GM19240 (cell line): Measurements from ENCODE around the gene CYP27A1.
"Not testable (repeated sequence)": the region's sequence is repeated elsewhere in the genome, so short reads cannot be mapped to it uniquely, and the experiment has no call there.

Experiments
- DNase-seq: peaks from one replicate; pipeline ENCODE4 v3.0.0; 2011; ENCODE audit warnings: low spot score; ENCODE audit not compliant: insufficient read length

CYP27A1 gene

DNA sequence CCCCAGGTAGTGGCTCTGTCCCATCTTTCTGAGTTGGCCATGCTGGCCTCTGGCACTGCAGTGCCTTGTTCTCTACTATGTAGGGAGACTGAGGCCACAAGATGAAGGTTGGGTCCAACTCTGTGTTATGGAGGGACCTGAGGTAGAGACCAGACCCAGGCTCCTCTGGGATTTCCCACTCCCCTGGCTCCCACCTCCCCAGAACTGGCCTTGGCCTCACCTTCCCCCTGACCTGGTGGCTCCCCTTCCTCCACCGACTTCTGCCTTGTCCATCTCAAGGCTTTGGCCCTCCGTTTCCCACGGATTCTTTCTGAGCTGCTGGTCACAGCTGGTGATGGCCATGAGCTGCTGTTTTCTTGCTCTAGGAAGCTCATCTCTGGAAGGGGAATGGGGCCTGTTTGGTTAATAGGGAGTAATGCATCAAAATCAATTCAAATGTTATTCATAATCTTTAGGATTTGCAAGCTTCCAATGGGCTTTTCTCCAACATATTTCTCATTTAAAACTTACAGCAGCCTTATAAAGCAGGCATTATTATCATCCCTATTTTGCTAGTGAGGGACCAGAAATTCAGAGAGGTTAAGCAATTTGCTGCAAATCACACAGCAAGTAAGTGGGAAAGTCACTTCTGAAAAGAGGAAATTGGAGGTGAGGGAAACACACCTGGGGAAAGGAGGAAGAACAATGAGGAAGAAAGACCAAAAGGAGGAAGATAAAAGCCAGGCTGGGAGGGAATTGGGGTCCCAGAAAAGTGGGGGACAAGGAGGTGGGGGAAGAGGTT lies 48.8 kb downstream of the CYP27A1 start:
- DNase-seq, result no peak

DNA sequence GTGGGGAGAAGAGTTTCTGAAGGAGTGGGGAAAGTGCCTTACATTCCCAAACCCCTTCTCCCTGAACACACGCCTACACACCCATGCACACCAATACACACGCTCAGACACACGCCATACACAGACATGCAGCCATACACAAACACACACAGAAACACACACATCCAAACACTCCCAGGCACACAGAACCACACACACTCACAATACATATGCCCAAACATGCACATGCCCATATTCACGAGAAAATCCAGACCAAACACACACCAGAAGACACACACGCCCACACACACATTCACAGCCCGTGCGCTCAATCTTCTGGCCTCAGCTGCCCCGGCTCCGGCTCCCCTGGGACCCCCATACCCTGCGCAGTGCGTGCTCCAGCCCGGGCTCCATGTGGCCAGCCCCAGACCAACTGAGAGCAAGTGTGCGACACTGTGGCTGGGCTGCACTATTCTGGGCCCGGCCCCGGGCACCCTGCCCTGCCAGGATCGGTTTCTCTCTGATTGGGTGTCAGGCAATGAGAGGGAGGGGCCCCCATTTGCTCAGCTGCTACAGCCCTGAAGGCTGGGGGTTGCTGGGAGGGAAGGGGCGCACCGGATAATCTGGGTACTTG lies 49.5 kb downstream of the CYP27A1 start, which contains the start of gene PRKAG3:
Gene PRKAG3 (minus strand): TSS at position 426 of the 613 bp plus-strand sequence.
- no peak for DNase-seq

DNA sequence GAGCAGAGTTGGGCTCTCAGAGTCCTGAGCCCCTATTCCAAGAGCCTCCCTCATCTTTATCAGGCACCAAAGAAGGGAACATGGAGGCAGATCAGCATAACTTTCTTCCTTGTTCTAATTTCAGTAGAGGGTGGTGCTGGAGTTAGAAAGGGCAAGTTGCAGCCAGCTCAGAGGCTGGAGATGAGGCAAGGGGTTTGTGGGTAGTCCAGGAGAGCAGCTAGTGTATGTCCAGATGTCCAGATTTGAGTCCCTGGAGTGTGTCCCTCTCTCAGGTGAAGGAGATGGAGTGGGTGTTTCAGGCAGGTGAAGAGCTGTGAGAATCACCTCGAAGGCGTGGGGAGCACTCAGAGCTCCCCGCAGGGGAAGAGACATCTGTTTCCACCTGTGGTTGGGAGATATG lies 50.1 kb downstream of the CYP27A1 start:
- DNase-seq, result no peak

DNA sequence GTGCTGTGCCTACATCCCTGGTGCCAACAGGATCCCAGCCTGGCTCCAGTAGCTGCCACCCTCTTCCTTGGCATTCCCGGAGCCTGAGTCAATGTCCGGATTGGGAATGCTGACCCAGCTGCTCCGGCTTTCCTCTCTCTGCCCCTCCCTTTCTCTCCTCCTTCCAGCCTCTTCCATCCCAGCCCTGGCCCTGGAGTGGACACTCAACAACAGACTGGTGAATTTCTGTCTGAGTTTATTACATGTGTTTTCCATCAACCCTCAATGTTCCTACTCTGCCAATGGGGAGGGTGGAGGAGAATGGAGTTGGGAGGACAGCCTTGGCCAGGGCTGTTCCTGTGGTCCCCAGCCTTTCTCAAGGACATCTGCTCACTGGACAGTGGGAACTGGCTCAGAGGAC lies 50.6 kb downstream of the CYP27A1 start:
- DNase-seq, result no peak

DNA sequence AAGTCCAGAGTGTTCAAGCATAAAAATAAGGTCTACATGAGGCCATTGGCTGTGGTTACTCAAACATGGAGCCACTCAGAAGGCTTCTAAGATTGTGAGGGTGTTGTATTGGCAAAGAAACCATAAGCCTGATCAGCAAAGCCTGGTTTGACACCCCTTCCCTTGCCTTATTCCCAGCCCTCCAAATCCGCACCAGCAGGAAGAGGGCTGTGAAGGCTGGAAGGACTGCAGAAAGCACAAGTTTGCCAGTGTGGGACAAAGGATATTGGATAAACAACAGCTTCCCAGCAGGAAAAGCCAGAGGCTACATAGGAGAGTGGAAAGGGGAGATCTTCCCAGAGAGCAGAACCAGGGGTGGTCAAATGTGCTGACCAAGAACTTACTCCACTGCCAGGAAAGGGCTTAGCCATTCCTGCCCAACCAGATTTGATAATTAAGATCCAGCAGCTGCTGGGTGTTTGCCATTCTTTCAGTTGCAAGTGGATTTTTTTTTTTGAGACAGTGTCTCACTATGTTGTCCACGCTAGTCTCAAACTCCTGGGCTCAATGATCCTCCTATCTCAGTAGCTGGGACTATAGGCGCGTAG lies 51.2 kb downstream of the CYP27A1 start:
- DNase-seq, result no peak

DNA sequence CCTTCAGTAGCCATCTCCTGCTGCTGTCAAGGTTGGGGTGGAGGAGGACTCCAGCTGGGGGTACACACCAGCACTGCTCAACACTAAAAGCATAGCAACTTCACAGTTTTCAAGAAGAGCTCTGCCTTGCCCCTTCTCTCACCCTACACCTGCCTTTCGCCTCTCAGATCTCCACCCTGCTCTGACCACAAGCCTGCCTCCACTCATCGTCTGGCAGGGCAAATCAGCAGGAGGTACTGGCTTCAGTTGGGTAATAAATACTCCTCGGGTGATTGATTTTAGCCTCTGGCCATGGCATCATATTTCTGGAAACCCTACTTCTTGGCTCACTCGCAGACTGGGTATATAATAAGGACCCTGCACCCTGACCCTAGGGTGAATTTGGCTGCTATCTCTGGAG lies 52.7 kb downstream of the CYP27A1 start:
- DNase-seq, result no peak

DNA sequence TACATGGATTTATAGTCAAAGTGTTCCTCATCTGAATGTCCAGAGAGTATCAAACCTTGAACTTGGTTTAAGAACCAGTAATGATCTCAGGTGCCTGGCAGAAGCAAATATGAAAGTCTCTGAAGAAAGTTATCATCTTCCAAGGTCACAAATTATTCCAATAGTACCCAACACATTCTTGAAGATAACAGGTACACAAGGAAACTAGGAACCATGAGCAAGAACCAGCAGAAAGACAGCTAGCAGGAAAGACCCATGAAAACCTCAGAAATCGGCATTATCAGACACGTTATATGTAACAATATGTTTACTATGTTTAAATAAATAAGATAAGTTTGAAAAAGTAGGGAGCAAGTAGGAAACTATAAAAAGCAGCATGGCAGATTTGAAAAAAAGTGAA lies 55.5 kb downstream of the CYP27A1 start:
- no peak for DNase-seq

DNA sequence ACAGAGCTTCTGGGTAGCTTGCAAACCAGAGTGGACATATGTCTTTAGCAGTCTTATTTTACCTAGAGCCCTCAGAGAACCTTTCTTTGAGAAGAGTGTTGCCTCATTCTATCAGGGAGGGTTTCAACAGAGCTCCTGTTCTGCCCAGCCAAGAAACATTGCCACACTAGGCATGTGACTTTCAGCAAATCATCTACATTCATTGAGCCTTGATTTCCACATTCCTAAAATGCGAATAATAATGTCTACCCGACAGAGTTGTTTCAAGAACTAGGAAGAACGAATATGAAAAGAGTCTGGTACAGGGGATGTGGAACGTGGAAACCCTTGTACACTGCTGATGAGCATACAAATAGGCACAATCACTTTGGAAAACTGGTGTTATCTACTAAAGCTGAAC lies 57.5 kb downstream of the CYP27A1 start:
- no peak for DNase-seq

DNA sequence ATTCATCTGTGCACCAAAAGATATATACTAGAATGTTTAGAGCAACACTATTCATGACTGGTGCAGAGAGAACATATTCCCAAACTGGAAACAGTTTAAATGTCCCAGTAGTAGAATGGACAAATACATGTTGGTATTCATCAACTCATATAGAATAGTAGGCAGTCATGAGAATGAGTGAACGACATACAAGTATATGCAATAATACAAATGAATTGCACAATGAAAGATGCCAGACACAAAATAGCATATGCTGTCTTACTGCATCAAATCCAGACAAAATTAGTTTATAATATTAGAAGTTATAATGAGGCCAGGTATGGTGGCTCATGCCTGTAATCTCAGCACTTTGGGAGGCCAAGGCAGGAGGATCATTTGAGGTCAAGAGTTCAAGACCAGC lies 57.9 kb downstream of the CYP27A1 start:
- DNase-seq, result no peak

DNA sequence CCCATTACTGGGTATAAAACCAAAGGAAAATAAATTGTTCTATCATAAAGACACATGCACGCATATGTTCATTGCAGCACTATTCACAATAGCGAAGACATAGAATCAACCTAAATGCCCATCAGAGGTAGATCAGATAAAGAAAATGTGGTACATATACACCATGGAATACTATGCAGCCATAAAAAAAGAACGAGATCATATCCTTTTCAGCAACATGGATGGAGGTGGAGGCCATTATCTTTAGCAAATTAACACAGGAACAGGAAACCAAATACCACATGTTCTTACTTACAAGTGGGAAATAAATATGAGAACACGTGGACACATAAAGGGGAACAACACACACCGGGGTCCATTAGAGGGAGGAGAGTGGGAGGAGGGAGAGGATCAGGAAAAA lies 62.4 kb downstream of the CYP27A1 start:
- not testable (repeated sequence) for DNase-seq

DNA sequence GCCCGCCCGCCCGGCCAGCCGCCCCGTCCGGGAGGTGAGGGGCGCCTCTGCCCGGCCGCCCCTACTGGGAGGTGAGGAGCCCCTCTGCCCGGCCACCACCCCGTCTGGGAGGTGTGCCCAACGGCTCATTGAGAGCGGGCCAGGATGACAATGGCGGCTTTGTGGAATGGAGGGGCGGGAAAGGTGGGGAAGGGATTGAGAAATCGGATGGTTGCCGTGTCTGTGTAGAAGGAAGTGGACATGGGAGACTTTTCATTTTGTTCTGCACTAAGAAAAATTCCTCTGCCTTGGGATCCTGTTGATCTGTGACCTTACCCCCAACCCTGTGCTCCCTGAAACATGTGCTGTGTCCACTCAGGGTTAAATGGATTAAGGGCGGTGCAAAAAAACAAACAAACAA lies 65.0 kb downstream of the CYP27A1 start:
- DNase-seq, result not testable (repeated sequence)

DNA sequence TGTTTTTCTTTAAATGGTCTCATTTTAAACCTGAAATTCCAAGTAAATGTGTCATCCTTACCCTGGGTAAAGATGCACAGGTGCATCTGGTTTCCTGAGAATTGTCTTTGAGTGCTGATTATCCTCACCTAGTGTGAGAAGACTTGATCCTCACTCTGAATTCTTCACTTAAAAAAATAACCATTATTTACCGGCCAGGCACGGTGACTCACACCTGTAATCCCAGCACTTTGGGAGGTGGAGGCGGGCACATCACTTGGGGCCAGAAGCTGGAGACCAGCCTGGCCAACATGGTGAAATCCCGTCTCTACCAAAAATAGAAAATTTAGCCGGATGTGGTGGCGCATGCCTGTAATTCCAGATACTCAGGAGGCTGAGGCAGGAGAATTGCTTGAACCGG lies 67.8 kb downstream of the CYP27A1 start:
- DNase-seq, result no peak

DNA sequence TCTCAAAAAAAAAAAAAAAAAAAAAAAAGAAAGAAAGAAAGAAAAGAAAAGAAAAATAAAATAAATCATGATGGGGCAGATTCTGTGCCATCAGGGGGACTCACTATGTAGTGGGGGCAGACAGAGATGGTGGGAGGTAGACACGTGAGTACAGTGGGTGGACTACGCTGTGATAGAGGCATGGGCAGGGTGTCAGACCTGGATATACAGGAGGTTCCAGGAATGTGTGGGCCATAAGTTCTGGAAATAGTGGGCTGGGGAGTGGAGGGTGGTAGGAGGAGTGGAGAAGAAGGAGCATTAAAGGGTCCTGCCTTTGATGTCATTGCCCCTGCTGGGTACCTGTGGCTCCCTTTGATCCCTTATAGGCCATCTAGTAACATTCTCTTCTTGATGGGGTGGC lies 68.8 kb downstream of the CYP27A1 start:
- no peak for DNase-seq

DNA sequence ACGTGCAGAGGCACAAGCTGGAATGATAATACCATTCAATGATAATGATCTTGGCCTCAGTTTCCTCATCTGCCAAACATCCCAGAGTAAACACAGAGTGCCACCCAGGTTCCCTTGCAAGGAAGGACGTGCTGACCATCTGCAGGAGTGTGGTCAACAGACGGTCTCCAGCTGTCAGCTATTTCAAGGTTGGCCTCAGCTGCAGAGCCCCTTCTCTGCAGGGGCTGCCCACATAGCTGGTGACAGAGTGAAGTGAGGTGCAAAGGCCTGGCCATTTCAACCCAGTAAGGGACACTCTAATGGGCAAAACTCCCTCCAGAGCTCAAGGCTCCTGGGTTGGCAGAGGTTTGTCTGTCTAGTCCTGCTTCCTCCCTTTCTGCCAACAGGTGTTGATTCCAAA lies 69.3 kb downstream of the CYP27A1 start:
- no peak for DNase-seq

DNA sequence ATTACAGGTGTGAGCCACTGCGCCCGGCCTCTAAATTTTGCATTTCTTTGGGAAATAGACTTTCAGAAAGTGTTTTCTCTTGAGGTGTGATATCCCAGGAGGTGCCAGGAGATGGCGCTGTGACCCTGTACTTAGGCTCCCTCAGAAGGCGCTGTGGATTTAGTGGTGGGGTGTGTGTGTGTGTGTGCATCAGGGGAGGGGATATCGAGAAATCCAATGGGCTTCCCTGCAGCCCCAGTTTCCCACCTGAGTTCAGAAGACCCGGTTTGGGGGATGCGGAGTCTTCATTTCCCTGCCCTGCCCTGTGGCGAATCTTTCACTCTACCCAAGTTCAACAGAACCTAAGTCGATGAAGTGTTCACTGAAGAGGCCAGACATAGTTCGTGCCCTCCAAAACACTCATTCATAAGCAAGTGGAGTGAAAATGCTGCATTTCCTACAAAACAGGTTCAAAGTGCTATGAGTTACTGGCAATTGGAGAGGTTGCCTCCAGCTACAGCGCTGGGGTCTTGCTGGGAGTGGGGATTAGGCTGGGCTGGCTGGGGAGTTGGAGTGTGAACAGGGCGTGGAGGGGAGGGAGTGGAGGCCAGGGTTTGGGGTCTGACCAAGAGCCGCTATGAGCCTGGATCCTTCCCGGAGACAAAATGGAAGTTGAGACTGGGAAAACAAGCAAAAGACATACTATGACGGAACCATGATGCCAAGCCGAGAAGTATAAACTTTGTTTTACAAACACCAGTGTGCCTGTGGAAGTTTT lies 71.1 kb downstream of the CYP27A1 start:
- peak; percentile 52 for DNase-seq

DNA sequence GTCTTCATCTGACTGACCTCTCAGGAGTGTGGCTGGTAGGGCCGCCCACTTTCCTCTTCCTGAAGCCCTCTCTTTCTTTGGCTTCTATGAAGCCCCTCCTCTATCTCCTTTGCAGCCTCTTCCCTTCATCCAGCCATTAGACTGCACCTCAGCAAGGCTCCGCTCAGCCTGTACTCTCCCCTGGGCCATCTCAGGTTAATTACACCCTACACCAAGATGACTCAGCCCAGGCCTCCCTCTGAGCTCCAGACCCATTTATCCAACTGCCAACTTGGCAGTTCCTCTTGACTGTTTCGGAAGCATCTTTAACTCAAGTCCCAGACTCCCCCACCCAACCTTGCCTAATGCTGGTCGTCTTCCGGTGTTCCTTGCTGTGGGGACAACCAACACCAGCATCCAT lies 71.8 kb downstream of the CYP27A1 start:
- DNase-seq, result no peak

DNA sequence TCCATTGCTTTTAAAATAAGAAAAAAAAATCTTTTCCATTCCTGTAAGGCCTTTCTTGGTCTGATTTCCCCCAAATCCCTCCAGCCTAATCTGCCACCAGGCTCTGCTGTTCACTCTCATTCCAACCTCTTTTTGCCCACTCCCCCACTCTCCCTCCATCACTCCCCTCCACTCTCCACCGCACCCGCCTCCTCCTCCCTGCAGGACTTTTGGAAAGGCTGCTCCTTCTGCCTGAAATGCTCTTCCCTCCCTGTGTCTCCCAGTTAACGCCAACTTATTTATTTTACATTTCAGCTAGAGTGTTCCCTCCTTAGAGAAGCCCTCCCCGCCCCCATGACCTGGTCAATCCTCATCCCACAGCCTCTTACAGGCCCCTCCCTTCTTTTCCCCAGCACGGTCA lies 72.9 kb downstream of the CYP27A1 start:
- no peak for DNase-seq

DNA sequence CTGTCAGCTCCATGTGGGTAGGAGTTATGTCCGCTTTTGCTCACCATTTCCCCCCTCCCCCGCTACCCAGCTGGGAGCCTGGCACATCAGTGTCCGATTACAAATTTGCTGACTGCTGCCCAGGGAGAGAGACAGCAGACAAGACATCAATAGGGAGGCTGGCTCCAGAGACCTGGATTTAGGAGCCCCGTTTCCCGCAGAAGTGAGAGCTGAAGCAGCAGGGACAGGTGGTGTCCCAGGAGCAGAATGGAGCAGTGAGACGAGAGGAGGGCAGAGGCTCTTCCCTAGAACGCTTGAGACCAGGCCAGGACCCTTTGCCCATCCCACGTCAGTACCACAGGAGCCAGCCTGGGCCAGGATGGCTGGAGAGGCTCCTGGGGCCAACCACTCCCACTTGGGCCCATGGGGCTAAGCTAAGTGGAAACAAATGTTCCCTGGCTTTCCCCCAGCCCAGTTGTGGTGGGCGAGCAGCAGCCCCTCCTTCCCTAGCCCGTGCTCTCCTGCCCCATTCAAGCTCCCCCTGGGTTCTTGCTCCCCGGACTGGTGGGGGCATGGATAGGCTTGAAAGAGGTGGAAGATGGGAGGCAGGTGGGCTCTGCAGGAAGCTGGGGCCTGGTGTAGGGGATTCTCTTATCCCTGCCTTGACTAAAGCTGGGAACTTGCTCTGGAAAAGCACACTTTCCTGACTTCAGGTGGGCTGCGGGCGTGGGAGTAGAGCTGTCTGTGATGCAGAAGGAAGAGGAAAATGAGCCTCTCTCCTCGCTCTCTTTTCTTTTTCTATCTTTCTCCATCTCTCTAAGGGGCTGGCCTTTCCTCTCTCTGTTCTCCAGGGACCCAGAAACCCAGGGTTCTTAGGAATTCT lies 73.6 kb downstream of the CYP27A1 start:
- no peak for DNase-seq

DNA sequence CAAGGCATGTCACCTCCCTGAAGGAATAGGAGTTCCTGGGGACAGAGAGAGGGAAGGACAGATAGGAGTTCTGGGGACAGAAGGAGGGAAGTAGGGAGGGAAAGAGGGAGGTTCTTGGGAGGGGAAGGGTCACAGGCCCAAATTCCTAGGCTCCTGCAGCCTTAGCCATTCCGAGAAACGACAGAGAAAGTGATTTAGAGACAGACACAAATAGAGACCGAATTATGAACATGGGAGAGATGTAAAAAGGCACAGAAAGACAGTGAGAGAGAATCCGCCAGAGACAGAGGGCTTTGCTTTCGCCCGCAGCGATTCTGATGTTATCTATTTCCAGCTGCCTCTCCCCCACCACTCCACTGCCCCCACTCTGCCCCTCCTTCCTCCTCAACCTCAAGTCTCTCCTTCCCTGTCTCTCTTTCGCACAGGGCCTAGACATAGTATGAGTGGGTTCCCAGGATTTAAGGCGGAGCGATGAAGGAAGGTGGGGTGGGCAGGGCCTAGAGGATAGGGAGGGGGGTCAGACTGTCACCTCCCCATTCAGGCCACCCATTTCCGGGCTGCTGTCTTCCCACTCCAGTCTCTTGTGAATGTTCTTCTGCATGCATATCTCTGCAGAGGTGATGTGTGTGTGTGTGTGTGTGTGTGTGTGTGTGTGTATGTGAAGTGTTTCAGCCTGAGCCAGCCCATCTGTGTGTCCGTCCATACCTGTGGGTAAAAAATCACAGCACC lies 74.4 kb downstream of the CYP27A1 start:
- no peak for DNase-seq

DNA sequence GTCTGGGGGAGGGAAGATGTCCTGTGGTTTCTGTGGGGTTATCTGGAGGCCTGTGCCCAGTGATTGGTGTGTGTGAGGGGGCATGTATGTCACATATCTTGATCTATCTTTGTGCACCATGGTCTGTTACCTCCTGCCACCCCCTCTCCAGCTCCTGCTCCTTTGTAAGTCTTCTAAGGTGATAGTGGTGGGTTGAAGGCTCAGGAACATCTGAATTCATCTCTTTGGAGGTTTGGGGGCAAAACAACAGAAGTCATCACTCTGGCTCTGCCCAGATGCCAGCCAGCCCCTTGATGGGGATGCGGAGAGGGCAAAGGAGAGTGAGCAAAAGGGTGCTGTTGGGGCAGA lies 74.9 kb downstream of the CYP27A1 start:
- DNase-seq, result no peak
